ENCODE results near the gene CLIC3. TPM values are rescaled to one million over a fixed set of nuclear protein-coding genes. Genes with fewer than 3 reads are reported as not detected.

CLIC3 gene
- total RNA-seq, 2 experiments from 2014 or later = not detected

- H2AFZ ChIP-seq (ENCODE audit: low read length) = no peak overlapping the region
- TF ChIP-seq EZH2phosphoT487 (IDR thresholded peaks at IDR 0.05; ENCODE audit: borderline replicate concordance, low read depth, low read length) = no peak
- TF ChIP-seq, protein P1, sequence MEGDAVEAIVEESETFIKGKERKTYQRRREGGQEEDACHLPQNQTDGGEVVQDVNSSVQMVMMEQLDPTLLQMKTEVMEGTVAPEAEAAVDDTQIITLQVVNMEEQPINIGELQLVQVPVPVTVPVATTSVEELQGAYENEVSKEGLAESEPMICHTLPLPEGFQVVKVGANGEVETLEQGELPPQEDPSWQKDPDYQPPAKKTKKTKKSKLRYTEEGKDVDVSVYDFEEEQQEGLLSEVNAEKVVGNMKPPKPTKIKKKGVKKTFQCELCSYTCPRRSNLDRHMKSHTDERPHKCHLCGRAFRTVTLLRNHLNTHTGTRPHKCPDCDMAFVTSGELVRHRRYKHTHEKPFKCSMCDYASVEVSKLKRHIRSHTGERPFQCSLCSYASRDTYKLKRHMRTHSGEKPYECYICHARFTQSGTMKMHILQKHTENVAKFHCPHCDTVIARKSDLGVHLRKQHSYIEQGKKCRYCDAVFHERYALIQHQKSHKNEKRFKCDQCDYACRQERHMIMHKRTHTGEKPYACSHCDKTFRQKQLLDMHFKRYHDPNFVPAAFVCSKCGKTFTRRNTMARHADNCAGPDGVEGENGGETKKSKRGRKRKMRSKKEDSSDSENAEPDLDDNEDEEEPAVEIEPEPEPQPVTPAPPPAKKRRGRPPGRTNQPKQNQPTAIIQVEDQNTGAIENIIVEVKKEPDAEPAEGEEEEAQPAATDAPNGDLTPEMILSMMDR (conservative IDR thresholded peaks at IDR 0.05; ENCODE audit: low read length) = no peak
- POLR2A ChIA-PET = no interaction called here
- intact Hi-C loops (cut with micrococcal nuclease; ENCODE audit: unreplicated experiment) = no loop called here
- H3K4me1 ChIP-seq (ENCODE audit: insufficient read depth, low read length, poor library complexity, severe bottlenecking) = no peaks in the 10 kb centered on the region
- BruUV-seq (replicated peaks) = no TSS peak
- H3K79me2 ChIP-seq (ENCODE audit: insufficient read depth, low read depth, low read length) = no peaks in the 10 kb centered on the region
- H3K9me2 ChIP-seq (ENCODE audit: insufficient read depth, low read length) = no peaks in the 10 kb centered on the region
- H3K9me3 ChIP-seq (ENCODE audit: low read length) = no peaks in the 10 kb centered on the region
- no peak overlapping the region for H3K4me2 ChIP-seq (ENCODE audit: low read length)
- no peaks in the 10 kb centered on the region for H4K20me1 ChIP-seq (ENCODE audit: insufficient read depth, low read length)
- DNase-seq (ENCODE audit: low spot score) = no peak
- H3K4me3 ChIP-seq (ENCODE audit: low read depth, low read length, poor library complexity, severe bottlenecking) = no peak overlapping the region
- CTCF ChIA-PET (ENCODE audit: unreplicated experiment) = interaction anchor here (0.6 to 0.7 kb wide), 3 partner anchors 22 to 61 kb away, joined by 3 to 9 read pairs (median 4); no protein-coding TSS in a partner anchor
- no peak overlapping the region for H3K27ac ChIP-seq (ENCODE audit: low read depth, low read length, poor library complexity, severe bottlenecking)
- no peaks in the 10 kb centered on the region for H3K36me3 ChIP-seq (ENCODE audit: insufficient read depth, low read length)
These were observed 21.4 kb downstream of the CLIC3 start for GRCh38 chr9:136974817-136975535.

- Histone ChIP-seq H3K4me1 (ENCODE audit: insufficient read depth, low read length, poor library complexity, severe bottlenecking) (no peaks in the 10 kb centered on the region), H3K36me3 (ENCODE audit: insufficient read depth, low read length) (no peaks in the 10 kb centered on the region), H3K9me3 (ENCODE audit: low read length) (no peaks in the 10 kb centered on the region), H2AFZ (ENCODE audit: low read length) (no peak overlapping the region), H4K20me1 (ENCODE audit: insufficient read depth, low read length) (no peaks in the 10 kb centered on the region), H3K4me3 (ENCODE audit: low read depth, low read length, poor library complexity, severe bottlenecking) (no peak overlapping the region), H3K4me2 (ENCODE audit: low read length) (no peak overlapping the region), H3K9me2 (ENCODE audit: insufficient read depth, low read length) (no peaks in the 10 kb centered on the region), H3K79me2 (ENCODE audit: insufficient read depth, low read depth, low read length) (no peaks in the 10 kb centered on the region), H3K27ac (ENCODE audit: low read depth, low read length, poor library complexity, severe bottlenecking) (no peak overlapping the region)
- no TSS peak for BruUV-seq (replicated peaks)
- ChIA-PET CTCF (ENCODE audit: unreplicated experiment) (interaction anchor here (0.6 kb wide), 1 partner anchor 28 kb away, joined by 3 read pairs; no protein-coding TSS in a partner anchor), POLR2A (no interaction called here)
- TF ChIP-seq, protein P1 (conservative IDR thresholded peaks at IDR 0.05; ENCODE audit: low read length) = no peak
- no peak for TF ChIP-seq EZH2phosphoT487 (IDR thresholded peaks at IDR 0.05; ENCODE audit: borderline replicate concordance, low read depth, low read length)
- DNase-seq (ENCODE audit: low spot score) = no peak
- intact Hi-C loops (cut with micrococcal nuclease; ENCODE audit: unreplicated experiment) = no loop called here
These were observed 22.4 kb downstream of the CLIC3 start for GRCh38 chr9:136973618-136974617.
